GM18870 (cell line): ENCODE data around the gene IPO5.
"Not testable (repeated sequence)": the region's sequence is repeated elsewhere in the genome, so short reads cannot be mapped to it uniquely, and the experiment has no call there.

Experiments
- ATAC-seq: cut with Tn5 transposase; IDR thresholded peaks from one replicate; pipeline ENCODE4 v1.9.1; 2021; ENCODE audit warnings: moderate library complexity; ENCODE audit not compliant: unreplicated experiment

Gene IPO5

DNA sequence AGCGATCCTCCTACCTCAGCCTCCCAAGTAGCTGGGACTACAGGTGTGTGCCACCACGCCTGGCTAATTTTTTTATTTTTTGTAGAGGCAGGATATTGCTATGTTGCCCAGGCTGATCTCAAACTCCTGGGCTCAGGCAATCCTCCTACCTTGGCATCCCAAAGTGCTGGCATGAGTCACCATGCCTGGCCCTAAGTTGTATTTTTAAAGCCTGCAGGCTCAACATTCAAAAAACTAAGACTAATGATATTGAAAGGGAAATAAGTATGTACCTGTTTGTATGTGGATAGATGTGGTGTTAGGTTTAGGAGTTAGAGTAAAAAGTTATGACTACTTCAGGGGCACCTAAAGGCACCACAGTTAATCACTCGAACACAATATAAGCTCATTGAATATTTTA, 5.4 kb upstream of the IPO5 start:
- no peak for ATAC-seq

DNA sequence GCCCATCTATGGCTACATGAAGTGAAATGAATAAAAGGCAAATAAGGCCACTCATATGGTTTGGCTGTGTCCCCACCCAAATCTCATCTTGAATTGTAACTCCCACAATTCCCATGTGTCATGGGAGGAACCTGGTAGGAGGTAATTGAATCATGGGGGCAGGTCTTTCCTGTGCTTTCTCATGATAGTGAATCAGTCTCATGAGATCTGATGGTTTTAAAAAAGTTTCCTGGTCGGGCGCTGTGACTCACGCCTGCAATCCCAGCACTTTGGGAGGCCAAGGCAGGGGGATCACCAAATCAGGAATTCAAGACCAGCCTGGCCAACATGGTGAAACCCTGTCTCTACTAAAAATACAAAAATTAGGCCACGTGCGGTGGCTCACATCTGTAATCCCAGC, 4.2 kb upstream of the IPO5 start:
- not testable (repeated sequence) for ATAC-seq

DNA sequence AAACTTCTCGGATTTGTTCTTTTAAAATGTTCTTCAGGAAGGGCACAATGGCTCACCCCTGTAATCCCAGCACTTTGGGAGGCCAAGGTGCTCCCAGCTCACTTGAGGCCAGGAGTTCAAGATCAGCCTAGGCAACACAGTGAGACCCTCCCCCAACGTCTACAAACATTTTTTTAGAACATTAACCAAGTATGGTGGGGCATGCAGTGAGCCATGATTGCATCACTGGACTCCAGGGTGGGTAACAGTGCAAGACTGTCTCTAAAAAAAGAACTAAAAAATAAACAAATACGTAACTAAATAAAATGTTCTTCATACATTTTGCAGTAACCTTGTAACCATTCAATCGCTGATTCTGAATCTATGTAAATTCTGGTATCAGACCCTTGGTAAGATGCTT, 2.1 kb upstream of the IPO5 start:
- ATAC-seq = no peak

DNA sequence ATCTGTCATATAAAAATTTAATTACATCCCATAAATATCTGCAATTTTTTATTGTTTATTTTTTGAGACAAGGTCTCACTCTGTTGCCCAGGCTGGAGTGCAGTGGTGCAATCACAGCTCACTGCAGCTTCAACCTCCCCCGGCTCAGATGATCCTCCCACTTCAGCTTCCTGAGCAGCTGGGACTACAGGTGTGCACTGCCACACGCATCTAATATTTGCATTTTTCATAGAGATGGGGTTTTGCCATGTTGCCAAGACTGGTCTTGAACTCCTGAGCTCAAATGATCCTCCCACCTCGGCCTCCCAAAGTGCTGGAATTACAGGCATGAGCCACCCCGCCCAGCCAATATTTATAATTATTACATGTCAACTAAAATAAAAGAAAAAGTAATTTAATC, 644 bp upstream of the IPO5 start:
- ATAC-seq = not testable (repeated sequence)

DNA sequence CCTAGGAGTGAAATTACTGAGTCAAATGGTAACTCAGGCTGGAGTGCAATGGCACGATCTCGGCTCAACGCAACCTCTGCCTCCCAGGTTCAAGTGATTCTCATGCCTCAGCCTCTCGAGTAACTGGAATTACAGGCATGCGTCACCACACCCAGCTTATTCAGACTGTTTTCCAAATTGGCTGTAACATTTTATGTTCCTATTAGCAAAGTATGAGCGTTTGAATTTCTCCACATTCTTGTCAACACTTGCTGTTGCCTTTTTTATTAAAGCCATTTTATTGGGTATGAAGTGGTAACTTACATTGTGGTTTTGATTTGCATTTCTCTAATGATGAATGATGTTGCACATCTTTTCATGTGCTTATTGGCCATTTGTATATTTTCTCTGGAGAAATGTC, 7.9 kb downstream of the IPO5 start:
- ATAC-seq = no peak

DNA sequence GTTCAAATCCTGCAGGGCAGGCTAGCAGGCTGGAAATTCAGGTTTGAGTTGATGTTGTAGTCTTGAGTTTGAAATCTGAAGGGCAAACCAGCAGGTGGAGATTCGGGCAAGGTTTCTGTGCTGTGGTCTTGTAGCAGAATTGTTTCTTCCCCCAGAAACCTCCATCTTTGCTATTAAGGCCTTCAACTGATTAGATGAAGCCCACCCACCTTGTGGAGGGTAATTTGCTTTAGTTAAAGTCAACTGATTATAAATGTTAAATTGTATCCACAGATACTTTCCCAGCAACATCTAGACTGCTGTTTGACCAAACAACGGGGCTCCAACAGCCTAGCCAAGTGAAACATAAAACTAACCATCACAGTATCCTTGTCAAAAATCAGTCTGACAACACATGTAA, 9.4 kb downstream of the IPO5 start:
- no peak for ATAC-seq

DNA sequence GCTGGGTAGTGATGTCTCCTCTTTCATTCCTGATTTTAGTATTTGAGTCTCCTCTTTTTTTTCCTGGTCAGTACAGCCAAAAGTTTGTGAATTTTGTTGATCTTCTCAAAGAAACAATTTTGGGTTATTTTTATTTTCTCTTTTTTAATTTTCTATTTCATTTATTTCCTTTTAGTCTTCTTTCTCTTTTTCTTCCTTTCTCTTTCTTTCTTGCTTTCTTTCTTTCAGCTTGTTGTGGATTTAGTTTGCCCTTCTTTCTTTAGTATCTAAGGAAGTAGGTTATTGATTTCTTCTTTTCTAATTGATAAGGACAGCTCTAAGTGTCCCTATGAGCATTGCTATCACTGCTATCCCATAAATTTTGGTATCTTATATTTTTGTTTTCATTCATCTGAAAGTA, 13.8 kb downstream of the IPO5 start:
- no peak for ATAC-seq

DNA sequence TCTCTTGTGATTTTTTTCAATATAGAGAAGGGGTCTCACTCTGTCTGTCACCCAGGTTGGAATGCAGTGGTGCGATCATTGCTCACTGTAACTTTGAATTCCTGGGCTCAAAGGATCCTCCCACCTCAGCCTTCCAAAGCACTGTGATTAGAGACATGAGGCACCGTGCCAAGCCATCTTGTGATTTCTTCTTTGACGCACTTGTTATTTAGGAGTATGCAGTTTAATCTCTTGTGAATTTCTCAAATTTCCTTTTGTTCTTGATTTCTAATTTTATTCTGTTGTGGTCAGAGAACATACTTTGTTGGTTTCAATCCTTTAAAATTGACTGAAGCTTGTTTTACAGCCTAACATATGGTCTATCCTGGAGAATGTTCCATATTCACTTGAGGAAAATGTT, 14.5 kb downstream of the IPO5 start:
- no peak for ATAC-seq

DNA sequence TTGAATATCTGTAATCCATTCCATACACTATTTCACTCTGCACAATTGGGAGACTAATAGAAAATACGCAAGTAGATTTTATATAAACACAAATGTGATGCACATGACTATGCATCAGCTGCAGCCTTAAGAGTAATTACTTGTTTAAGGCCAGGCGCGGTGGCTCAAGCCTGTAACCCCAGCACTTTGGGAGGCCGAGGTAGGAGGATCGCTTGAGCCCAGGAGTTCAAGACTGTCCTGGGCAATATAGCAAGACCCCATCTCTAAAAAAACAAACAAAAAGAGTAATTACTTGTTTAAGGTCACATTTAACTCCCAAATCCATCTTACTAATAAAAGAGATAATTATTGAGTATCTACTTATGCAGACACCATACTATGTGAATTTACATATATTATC, 18.0 kb downstream of the IPO5 start:
- ATAC-seq = no peak

DNA sequence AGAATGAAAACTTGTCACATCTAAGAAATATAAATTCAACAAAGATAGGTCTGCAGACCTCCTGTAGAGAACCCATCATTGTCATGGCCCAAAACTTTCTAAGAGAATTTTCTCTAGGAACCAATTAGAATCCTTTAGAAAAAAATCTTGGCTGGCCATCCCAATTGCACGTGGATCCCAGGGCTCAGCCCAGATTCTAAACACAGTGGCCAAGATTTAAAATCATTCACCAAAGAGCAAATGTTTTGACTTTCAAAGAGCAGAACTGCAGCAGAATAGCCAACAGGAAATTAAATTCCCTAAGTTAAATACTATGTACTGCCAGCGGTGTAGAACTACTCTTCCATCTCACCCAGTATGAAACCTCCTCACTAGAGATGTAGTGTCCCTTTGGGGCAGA, 21.3 kb downstream of the IPO5 start:
- no peak for ATAC-seq

DNA sequence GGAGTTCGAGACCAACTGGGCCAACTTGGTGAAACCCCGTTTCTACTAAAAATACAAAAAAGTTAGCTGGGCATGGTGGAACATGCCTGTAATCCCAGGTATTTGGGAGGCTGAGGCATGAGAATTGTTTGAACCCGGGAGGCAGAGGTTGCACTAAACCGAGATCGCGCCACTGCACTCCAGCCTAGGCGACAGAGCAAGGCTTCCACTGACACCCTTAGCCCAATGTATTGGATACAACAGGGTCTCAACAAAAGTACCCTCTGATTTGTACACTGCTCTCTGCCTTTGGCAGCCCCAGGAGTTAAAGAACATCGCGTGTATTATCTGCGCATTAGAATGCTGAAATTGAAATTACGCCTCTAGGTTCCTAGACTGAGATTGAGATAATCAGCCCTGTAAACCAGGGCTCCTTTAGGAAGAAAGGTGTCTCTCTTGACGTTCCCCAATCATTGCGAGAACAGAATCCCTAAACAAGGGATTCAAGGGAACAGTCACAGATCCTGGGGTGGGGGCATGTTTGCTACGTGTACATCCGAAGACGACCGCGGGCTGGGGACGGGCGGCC, 21.9 kb downstream of the IPO5 start:
- ATAC-seq = no peak

DNA sequence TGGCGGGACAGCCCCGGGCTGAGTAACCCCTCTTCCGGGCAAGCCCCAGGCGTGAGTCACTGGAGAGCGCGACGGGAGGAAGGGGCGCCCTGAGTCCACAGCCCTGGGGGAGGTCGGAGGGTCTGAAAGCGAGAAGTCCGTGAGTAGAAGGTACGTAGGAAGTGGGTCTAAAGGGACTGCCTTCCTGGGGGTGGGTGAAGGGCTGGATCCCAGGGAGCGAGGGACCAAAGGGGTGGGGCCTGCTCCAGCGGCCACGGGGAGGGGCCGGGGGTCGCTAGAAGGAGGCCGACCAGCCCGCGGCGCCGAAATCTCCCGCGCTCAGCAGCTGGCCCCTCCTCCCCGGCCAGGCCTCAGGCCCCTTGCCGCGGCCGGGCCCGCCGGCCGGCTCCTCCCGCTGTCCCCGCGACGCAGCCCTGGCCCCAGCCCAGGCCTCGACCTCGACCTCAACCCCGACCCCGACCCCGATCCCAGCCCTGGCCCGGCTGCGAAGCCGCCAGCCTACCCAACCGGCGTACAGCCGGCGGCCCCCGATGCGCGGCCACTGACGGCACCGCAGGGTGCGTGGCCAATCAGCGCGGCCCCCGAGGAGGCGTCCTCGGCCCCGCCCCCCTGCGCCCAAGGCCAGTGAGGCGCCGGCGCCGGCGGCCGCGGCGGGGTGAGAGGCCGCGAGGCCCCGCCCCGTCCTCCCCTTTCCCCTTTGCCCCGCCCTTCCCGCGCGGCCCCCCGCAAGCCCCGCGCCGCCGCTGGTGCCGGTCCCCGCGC, 22.6 kb downstream of the IPO5 start:
- peak; percentile 55 for ATAC-seq

DNA sequence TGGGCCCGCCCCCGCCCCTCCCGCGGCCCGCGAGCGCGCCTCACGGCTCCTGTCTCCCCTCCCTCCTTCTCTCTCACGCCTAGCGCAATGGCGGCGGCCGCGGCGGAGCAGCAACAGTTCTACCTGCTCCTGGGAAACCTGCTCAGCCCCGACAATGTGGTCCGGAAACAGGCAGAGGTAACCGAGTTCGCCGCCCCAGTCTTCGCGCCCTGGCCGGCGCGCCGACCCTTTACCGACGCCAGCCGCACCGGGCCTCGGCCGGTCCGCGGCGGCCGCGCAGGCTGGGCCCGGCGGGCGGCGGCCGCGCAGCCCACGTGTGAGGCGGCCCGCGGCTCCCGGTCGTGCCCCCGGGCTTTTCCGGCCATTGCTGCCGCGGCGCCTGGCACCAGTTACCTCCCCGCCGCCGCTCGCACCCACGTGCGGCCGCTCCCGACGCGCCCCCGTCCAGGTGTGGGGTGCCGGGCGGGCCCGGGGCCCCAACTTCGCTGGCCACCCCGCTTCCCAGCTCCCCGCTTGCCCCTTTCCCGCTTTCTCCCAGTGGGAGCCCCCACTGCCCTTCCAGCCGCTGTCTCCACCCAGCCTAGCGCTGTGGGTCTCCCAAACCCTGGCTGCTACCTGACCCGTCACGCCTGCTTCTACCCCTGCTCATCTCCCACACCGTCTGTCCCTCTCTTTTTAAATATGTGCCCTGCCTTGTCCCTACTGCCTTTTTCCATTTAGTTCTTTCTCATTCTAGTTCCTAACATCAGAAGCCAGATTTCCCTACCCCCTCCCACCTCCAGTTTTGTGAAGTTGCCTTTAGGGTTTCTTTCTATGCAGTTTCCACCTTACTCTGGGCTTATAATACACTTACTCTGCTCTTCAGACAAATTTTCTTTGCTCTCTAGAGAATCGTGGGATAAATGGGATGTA, 23.4 kb downstream of the IPO5 start:
- ATAC-seq = peak; percentile 44

DNA sequence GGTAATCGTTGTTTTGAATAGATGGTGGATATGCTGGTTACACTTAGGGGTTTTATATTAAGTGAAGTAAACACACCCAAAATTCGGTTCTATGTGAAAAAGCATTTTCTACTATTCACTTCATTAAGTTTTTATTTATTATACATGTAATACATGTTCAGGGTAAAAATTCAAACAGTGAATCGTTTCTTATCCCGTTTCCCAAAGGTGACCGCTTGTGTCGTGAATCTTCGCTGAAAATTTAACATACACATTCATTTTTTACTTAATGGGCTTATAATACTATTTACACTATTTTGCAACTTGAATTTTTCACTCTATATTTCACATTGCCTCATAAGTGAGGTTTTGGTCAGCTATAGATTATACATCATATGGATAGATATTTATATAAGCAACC, 24.5 kb downstream of the IPO5 start:
- no peak for ATAC-seq

DNA sequence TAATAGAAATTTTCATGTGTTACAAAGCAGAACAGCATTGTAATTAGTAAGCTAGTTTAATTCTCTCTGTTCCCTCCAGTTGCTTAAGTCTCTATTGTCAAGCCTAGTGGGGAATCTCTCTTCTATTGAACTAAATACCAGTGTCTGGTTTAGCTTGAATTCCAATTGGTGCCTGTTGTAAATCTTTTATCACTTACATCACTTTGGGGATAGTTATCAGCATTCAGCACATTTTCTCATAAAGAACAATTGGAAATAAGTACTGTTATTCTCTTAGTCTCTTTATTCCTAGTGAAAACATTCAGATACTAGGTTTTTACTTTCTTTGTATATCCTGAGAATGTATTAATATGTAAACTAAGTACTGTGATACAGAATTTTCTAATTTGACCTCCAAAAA, 25.2 kb downstream of the IPO5 start:
- no peak for ATAC-seq

DNA sequence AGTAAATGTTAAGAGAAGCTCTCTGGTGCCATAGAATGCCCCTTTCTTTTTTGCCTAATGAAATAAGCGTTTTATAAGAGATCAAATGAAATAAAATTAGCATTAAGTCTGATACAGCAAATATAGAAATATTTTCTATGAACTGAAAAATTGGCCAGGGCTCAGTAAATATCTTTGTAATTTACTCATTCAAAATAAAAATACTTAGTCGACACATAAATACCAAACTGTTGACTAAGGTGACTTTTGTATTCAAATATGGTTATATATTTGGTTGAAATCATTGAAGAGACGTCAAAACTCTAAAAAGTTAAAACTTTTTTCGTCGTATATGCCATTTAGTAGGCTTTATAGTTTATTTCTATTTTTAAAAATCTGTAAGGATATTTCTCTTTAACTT, 25.6 kb downstream of the IPO5 start:
- no peak for ATAC-seq

DNA sequence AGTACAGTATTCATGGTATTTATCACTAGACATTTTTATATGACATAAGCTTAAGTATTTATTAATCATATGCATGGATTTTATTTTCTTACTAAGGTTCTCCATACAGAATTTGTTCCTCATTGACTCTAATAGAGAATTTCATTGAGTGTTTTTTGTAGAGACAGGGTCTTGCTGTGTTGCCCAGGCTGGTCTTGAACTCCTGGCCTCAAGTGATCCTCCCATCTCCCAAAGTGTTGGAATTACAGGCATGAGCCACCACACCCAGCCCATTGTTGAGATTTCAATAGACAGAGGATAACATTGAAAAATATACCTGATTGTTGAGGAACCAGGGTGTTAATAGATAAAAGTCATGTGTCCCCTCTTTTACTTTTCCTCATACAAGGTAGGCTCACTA, 26.1 kb downstream of the IPO5 start:
- ATAC-seq = no peak

DNA sequence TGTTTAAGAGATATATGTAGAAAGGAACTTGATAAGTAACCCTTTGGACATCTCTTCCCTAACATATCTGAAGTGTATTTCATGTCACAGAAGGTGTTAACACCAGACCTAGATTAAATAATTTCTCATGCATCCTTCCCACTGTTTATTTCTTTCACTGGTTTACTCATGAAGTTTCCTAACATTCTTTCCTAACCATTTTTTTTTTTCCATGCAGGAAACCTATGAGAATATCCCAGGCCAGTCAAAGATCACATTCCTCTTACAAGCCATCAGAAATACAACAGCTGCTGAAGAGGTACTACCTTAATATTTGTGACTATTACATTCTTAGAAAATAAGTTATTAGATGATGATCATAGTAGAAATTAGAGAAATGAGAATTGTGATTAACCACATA, 28.8 kb downstream of the IPO5 start:
- ATAC-seq = no peak

DNA sequence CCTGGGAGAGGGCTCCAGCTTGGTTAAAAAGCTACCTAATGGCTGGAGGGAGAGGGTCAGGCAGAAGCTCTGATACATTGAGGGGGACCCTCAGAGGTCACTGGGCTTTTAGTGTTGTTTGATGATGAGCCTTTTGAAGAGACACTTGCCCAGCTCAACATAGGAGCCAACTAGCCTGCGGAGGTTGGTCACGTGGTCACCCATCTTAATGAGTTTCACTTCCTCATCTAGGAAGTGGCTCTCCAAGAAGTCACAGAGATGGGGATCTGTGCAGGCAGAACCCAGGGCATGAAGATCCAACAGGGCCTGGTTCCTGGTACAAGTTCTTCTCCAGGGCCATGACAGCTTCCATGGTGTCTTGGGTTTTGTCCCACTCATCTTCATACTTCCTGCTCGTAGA, 33.4 kb downstream of the IPO5 start:
- ATAC-seq = peak; percentile 88

DNA sequence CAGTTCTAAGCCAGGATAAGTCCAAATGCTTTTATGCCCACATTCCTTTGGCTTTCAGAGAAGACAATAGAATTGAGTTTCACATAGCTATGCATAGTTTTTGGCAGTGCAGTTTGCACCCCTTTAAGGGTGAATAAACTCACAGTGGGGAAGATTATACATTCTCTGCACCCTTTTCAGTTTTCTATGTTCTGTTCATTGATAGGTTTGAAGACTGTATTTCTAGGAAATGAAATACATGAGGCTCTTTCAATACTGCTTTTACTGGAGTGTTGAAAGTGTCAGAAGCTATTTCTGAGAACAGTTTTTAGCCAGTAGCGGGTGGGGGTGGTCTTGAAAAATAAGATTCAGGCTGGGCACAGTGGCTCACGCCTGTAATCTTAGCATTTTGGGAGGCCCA, 46.2 kb downstream of the IPO5 start:
- no peak for ATAC-seq

DNA sequence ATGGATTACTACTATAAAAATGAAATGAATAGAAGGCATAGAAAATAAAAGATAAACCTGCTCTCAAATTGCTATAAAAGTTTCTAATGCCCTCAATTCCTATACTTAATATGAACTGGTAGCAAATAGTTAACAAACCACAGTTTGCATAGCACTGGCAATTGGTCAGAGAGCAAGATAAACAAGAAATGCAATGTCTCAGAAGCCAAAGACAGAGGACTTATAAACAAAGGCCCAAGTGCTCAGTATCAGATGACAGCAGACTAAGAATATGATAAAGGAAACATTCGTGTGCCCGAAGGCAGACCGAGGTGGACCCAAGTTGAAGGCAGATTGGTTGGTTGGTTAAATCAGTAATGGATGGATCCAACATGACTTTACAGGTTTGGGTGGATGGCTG, 50.6 kb downstream of the IPO5 start:
- no peak for ATAC-seq

DNA sequence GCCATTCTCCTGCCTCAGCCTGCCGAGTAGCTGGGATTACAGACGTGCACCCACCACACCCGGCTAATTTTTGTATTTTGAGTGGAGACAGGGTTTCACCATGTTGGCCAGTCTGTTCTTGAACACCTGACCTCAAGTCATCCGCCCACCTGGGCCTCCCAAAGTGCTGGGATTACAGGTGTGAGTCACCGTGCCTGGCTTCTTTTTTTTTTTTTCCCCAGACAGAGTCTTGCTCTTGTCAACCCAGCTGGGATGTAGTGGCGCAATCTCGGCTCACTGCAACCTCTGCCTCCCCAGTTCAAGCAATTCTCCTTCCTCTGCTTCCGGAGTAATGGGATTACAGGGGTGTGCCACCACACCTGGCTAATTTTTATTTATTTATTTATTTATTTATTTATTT, 51.5 kb downstream of the IPO5 start:
- ATAC-seq = not testable (repeated sequence)
